DOHH2 (cell line): Measurements from ENCODE around the gene FCN1.

Experiments
- H3F3A ChIP-seq: fragments of 200-600 bp; sonication (generic), shearing (Covaris generic); 2 replicates; pipeline ENCODE4 v1.6.0; 2016; ENCODE audit warnings: antibody characterized with exemption, mild to moderate bottlenecking; ENCODE audit not compliant: control insufficient read depth, insufficient read depth
- H3K27ac ChIP-seq: fragments of 200-600 bp; sonication (generic); 2 replicates; pipeline ENCODE4 v1.5.1; 2014; ENCODE audit warnings: low read depth, mild to moderate bottlenecking, low read length, moderate library complexity
- H3K27me3 ChIP-seq: fragments of 200-600 bp; sonication (generic); 2 replicates; pipeline ENCODE4 v1.6.1; 2014; ENCODE audit warnings: mild to moderate bottlenecking, low read length, mixed read lengths; ENCODE audit not compliant: control insufficient read depth
- H3K36me3 ChIP-seq: fragments of 200-600 bp; sonication (generic); 2 replicates; pipeline ENCODE4 v1.6.1; 2014; ENCODE audit warnings: mild to moderate bottlenecking, low read length, moderate library complexity, mixed read lengths; ENCODE audit not compliant: control insufficient read depth
- H3K4me1 ChIP-seq: fragments of 200-600 bp; sonication (generic); 2 replicates; pipeline ENCODE4 v1.6.1; 2014; ENCODE audit warnings: mild to moderate bottlenecking, low read length, mixed read lengths; ENCODE audit not compliant: control insufficient read depth
- H3K4me2 ChIP-seq: fragments of 200-600 bp; sonication (generic); 2 replicates; pipeline ENCODE4 v1.6.0; 2014; ENCODE audit warnings: mild to moderate bottlenecking, low read length, moderate library complexity
- H3K4me3 ChIP-seq: fragments of 200-600 bp; sonication (generic); 2 replicates; pipeline ENCODE4 v1.5.1; 2014; ENCODE audit warnings: mild to moderate bottlenecking, low read length, mixed read lengths
- H3K79me2 ChIP-seq: fragments of 200-600 bp; sonication (generic); 2 replicates; pipeline ENCODE4 v1.6.1; 2014; ENCODE audit warnings: mild to moderate bottlenecking, low read length, mixed read lengths; ENCODE audit not compliant: control insufficient read depth
- H3K9me2 ChIP-seq: fragments of 200-600 bp; sonication (generic); replicated peaks from 2 replicates; pipeline ENCODE4 v1.6.1; 2014; ENCODE audit warnings: mild to moderate bottlenecking, low read length, mixed read lengths; ENCODE audit not compliant: control insufficient read depth
- H3K9me3 ChIP-seq: fragments of 200-600 bp; sonication (generic); 2 replicates; pipeline ENCODE4 v1.6.1; 2014; ENCODE audit warnings: antibody characterized with exemption, low read length, mixed read lengths; ENCODE audit not compliant: control insufficient read depth, insufficient read depth
- H4K20me1 ChIP-seq: fragments of 200-600 bp; sonication (generic); 2 replicates; pipeline ENCODE4 v1.6.0; 2014; ENCODE audit warnings: low read depth, mild to moderate bottlenecking, antibody characterized with exemption, low read length, moderate library complexity; ENCODE audit not compliant: control insufficient read depth, insufficient read depth
- EZH2phosphoT487 ChIP-seq: fragments of 200-600 bp; sonication (generic); IDR thresholded peaks from 2 replicates; pipeline ENCODE4 v1.6.1; 2017; ENCODE audit warnings: borderline replicate concordance, mild to moderate bottlenecking, antibody characterized with exemption, low read length, moderate library complexity, mixed read lengths
- TF ChIP-seq, protein P1 (sequence below): fragments of 200-600 bp; sonication (generic); IDR thresholded peaks from one replicate; pipeline ENCODE4 v1.5.1; 2014; ENCODE audit warnings: antibody characterized with exemption, mild to moderate bottlenecking, low read depth, low read length; ENCODE audit not compliant: poor library complexity, severe bottlenecking

FCN1 gene

DNA sequence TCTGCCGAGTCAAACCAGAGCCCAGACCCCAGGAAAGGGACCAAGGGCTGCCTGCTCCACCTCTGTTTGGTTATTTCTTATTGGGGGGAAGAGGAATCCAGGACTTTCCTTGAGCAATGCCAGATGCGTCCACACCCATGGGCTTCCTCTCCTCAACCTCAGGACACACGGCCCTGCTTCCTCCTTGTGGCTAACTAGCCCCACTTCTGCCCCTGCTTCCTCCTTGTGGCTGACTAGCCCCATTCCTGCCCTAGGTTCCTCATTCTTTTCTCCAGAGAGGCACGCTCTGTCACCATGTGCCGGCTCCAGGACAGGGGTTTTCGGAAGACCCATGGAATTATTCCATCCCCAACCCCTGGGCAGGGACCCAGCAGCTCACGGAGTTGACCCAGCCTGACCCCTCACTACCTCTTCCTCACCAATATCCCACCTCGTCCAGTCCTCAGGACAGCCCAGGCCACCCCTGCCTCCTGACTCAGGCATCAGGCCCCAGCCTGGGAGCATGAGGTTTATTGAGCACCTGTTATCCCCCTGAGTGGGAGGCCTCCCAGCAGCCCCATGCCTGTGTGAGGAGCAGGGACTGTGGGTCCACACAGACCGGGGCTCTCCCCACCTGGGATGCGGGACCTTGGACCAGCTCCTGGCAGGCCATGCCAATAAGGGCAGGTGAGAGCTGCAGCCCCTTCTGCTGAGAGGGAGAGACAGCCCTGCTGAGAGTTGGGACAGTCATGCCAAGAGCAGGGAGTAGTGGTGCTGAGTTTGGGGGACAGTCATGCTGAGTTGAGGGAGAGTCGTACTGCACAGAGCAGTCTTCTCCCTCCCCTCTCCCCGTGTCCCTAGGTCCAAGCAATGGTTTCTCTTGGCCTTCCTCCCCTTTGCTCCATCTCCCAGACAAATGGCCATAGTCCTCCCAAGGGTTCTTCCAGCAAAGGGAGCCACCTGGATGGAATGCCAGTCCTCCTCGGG, 11.8 kb upstream of the FCN1 start:
- Histone ChIP-seq H3F3A (no peaks in the 10 kb centered on the region), H3K27me3 (no peaks in the 10 kb centered on the region), H3K4me3 (peak overlapping the region; percentile 55), H3K9me2 (no peaks in the 10 kb centered on the region), H3K4me1 (peaks cover 59% of the 10 kb centered on the region), H3K9me3 (no peaks in the 10 kb centered on the region), H3K36me3 (no peaks in the 10 kb centered on the region), H3K79me2 (no peaks in the 10 kb centered on the region), H3K27ac (peak overlapping the region; percentile 83), H3K4me2 (peak overlapping the region; percentile 93), H4K20me1 (no peaks in the 10 kb centered on the region)
- no peak for TF ChIP-seq EZH2phosphoT487
- TF ChIP-seq, protein P1, sequence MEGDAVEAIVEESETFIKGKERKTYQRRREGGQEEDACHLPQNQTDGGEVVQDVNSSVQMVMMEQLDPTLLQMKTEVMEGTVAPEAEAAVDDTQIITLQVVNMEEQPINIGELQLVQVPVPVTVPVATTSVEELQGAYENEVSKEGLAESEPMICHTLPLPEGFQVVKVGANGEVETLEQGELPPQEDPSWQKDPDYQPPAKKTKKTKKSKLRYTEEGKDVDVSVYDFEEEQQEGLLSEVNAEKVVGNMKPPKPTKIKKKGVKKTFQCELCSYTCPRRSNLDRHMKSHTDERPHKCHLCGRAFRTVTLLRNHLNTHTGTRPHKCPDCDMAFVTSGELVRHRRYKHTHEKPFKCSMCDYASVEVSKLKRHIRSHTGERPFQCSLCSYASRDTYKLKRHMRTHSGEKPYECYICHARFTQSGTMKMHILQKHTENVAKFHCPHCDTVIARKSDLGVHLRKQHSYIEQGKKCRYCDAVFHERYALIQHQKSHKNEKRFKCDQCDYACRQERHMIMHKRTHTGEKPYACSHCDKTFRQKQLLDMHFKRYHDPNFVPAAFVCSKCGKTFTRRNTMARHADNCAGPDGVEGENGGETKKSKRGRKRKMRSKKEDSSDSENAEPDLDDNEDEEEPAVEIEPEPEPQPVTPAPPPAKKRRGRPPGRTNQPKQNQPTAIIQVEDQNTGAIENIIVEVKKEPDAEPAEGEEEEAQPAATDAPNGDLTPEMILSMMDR: no peak

DNA sequence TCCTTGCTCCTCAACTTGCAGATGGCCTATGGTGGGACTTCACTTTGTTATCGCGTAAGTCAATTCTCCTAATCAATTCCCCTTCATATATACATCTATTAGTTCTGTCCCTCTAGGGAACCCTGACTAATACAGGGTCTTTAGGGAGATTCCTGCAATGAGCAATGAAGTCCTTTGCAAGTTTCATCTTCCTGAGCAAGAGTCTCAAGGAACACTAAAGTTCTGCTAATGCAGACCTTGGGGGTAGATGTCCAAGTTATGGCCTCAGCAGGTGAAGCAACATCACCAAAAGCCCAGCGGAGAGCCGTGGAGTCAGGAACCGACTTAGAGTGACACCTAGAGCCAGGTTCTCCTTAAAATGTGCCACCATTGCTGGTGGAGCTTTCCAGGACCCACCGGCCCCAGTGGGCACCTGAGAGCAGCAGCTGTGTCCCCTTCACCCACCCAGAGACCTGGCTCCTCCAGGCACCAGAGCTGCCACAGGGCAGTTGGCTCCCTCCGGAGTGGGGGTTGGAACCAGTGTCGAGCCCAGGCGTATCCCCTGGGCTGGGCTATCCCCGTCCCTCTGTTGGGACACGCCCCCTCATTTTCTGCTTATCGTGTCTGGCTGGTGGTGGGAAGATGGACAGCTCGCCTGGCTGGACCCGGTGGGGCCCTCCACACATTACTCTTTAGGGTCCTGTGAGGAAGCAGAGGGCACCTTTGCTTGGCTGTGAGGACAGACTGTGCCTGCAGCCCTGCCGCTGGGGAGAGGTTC, 10.9 kb upstream of the FCN1 start:
- Histone ChIP-seq H4K20me1 (no peaks in the 10 kb centered on the region), H3K4me3 (no peak overlapping the region), H3K9me2 (no peaks in the 10 kb centered on the region), H3K9me3 (no peaks in the 10 kb centered on the region), H3K79me2 (no peaks in the 10 kb centered on the region), H3K27ac (peak overlapping the region; percentile 83; the same call in 1 of the 2 replicates), H3K4me2 (peak overlapping the region; percentile 93), H3K27me3 (no peaks in the 10 kb centered on the region), H3K36me3 (no peaks in the 10 kb centered on the region), H3F3A (no peaks in the 10 kb centered on the region), H3K4me1 (peaks cover 50% of the 10 kb centered on the region)
- TF ChIP-seq, protein P1: no peak
- TF ChIP-seq EZH2phosphoT487: no peak

DNA sequence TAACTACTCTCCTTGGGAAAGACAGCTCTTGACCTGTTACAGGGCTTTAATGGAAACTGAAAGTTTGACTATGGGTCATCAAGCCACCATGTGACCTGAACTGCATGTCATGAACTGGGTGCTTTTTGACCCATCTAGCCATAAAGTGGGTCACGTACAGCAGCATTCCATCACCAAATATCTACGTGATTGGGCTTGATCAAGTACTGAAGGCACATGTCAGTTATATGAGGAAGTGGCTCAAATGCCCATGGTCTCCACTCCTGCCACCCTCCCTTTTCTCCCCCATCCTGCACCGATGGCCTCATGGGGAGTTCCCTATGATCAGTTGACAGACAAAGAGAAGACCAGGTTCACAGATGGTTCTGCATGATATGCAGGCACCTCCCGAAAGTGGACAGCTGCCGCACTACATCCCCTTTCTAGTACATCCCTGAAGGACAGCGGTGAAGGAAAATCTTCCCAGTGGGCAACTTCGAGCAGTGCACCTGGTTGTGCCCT, 7.3 kb upstream of the FCN1 start:
- no peaks in the 10 kb centered on the region for H3F3A ChIP-seq
- H3K27me3 ChIP-seq: no peaks in the 10 kb centered on the region
- H4K20me1 ChIP-seq: no peaks in the 10 kb centered on the region
- no peak overlapping the region for H3K4me2 ChIP-seq
- H3K36me3 ChIP-seq: no peaks in the 10 kb centered on the region
- no peaks in the 10 kb centered on the region for H3K9me3 ChIP-seq
- no peaks in the 10 kb centered on the region for H3K9me2 ChIP-seq
- no peak overlapping the region for H3K4me3 ChIP-seq
- no peak overlapping the region for H3K27ac ChIP-seq
- TF ChIP-seq, protein P1: no peak
- no peak for TF ChIP-seq EZH2phosphoT487
- no peaks in the 10 kb centered on the region for H3K79me2 ChIP-seq
- peaks cover 17% of the 10 kb centered on the region for H3K4me1 ChIP-seq
